ENCODE results near the gene HTR2A.
"Not testable (repeated sequence)": the region's sequence is repeated elsewhere in the genome, so short reads cannot be mapped to it uniquely, and the experiment has no call there.

Gene HTR2A

GRCh38 chr13:46816371-46816770, 80.5 kb downstream of the HTR2A start:
- no peak for TF ChIP-seq CTCF (IDR thresholded peaks at IDR 0.05; ENCODE audit: low read length)
- no peaks in the 10 kb centered on the region for H3K79me2 ChIP-seq (ENCODE audit: low read length)
- no peaks in the 10 kb centered on the region for H3K4me1 ChIP-seq (ENCODE audit: low read length)
- H3K9me3 ChIP-seq (replicated peaks; ENCODE audit: insufficient read depth, low read length): no peaks in the 10 kb centered on the region
- no peaks in the 10 kb centered on the region for H3F3A ChIP-seq (ENCODE audit: insufficient read depth, low read length)
- no peaks in the 10 kb centered on the region for H3K9me2 ChIP-seq (replicated peaks; ENCODE audit: insufficient read depth, low read length)
- H4K20me1 ChIP-seq (ENCODE audit: insufficient read depth, low read length): no peaks in the 10 kb centered on the region
- no peak overlapping the region for H3K4me2 ChIP-seq (ENCODE audit: low read depth, low read length)
- no peak for DNase-seq
- no peak overlapping the region for H2AFZ ChIP-seq (ENCODE audit: low read length)
- no peak overlapping the region for H3K9ac ChIP-seq (ENCODE audit: low read length)
- H3K27ac ChIP-seq (ENCODE audit: low read length): no peak overlapping the region
- H3K36me3 ChIP-seq (replicated peaks; ENCODE audit: insufficient read depth, low read length): no peaks in the 10 kb centered on the region
- no peak overlapping the region for H3K4me3 ChIP-seq (ENCODE audit: low read length)
- H3K27me3 ChIP-seq (replicated peaks; ENCODE audit: insufficient read depth, low read length): no peaks in the 10 kb centered on the region

- H3K36me3 ChIP-seq (replicated peaks; ENCODE audit: insufficient read depth, low read length): no peaks in the 10 kb centered on the region
- TF ChIP-seq EZH2phosphoT487 (IDR thresholded peaks at IDR 0.05; ENCODE audit: low read length): no peak
- TF ChIP-seq CTCF (IDR thresholded peaks at IDR 0.05; ENCODE audit: low read length): no peak
- TF ChIP-seq EZH2 (optimal IDR thresholded peaks at IDR 0.05; ENCODE audit: low read depth, low read length): no peak
- H3K9me2 ChIP-seq (replicated peaks; ENCODE audit: insufficient read depth, low read length): no peaks in the 10 kb centered on the region
- no peak overlapping the region for H3K9ac ChIP-seq (ENCODE audit: low read length)
- no peaks in the 10 kb centered on the region for H3K4me1 ChIP-seq (ENCODE audit: low read length)
- H3K4me2 ChIP-seq (ENCODE audit: low read depth, low read length): no peak overlapping the region
- H3K4me3 ChIP-seq (ENCODE audit: low read length): no peak overlapping the region
- H3F3A ChIP-seq (ENCODE audit: insufficient read depth, low read length): no peaks in the 10 kb centered on the region
- DNase-seq: no peak
- H4K20me1 ChIP-seq (ENCODE audit: insufficient read depth, low read length): no peaks in the 10 kb centered on the region
- H3K79me2 ChIP-seq (ENCODE audit: low read length): no peaks in the 10 kb centered on the region
- no peaks in the 10 kb centered on the region for H3K9me3 ChIP-seq (replicated peaks; ENCODE audit: insufficient read depth, low read length)
- H3K27ac ChIP-seq (ENCODE audit: low read length): no peak overlapping the region
- H3K27me3 ChIP-seq (replicated peaks; ENCODE audit: insufficient read depth, low read length): no peaks in the 10 kb centered on the region
- H2AFZ ChIP-seq (ENCODE audit: low read length): no peak overlapping the region
Measured at GRCh38 chr13:46812301-46812797, 84.5 kb downstream of the HTR2A start.

GRCh38 chr13:46810440-46810839, 86.4 kb downstream of the HTR2A start:
- DNase-seq: no peak
- no peaks in the 10 kb centered on the region for H3K79me2 ChIP-seq (ENCODE audit: low read length)
- no peak overlapping the region for H3K9ac ChIP-seq (ENCODE audit: low read length)
- no peaks in the 10 kb centered on the region for H3K36me3 ChIP-seq (replicated peaks; ENCODE audit: insufficient read depth, low read length)
- no peaks in the 10 kb centered on the region for H3K9me2 ChIP-seq (replicated peaks; ENCODE audit: insufficient read depth, low read length)
- TF ChIP-seq EZH2 (optimal IDR thresholded peaks at IDR 0.05; ENCODE audit: low read depth, low read length) (no peak), EZH2phosphoT487 (IDR thresholded peaks at IDR 0.05; ENCODE audit: low read length) (no peak), CTCF (IDR thresholded peaks at IDR 0.05; ENCODE audit: low read length) (no peak)
- H2AFZ ChIP-seq (ENCODE audit: low read length): no peak overlapping the region
- H3K9me3 ChIP-seq (replicated peaks; ENCODE audit: insufficient read depth, low read length): no peaks in the 10 kb centered on the region
- H3F3A ChIP-seq (ENCODE audit: insufficient read depth, low read length): no peaks in the 10 kb centered on the region
- H4K20me1 ChIP-seq (ENCODE audit: insufficient read depth, low read length): no peaks in the 10 kb centered on the region
- no peak overlapping the region for H3K4me2 ChIP-seq (ENCODE audit: low read depth, low read length)
- no peaks in the 10 kb centered on the region for H3K4me1 ChIP-seq (ENCODE audit: low read length)
- no peaks in the 10 kb centered on the region for H3K27me3 ChIP-seq (replicated peaks; ENCODE audit: insufficient read depth, low read length)
- H3K27ac ChIP-seq (ENCODE audit: low read length): no peak overlapping the region
- no peak overlapping the region for H3K4me3 ChIP-seq (ENCODE audit: low read length)

- not testable (repeated sequence) for H3F3A ChIP-seq (ENCODE audit: insufficient read depth, low read length); H3K4me1 ChIP-seq (ENCODE audit: low read length); H3K9ac ChIP-seq (ENCODE audit: low read length); DNase-seq; H4K20me1 ChIP-seq (ENCODE audit: insufficient read depth, low read length); H3K27me3 ChIP-seq (replicated peaks; ENCODE audit: insufficient read depth, low read length); H3K36me3 ChIP-seq (replicated peaks; ENCODE audit: insufficient read depth, low read length); H3K9me3 ChIP-seq (replicated peaks; ENCODE audit: insufficient read depth, low read length); H2AFZ ChIP-seq (ENCODE audit: low read length); H3K4me3 ChIP-seq (ENCODE audit: low read length); H3K27ac ChIP-seq (ENCODE audit: low read length); H3K9me2 ChIP-seq (replicated peaks; ENCODE audit: insufficient read depth, low read length); H3K79me2 ChIP-seq (ENCODE audit: low read length); H3K4me2 ChIP-seq (ENCODE audit: low read depth, low read length)
Measured at GRCh38 chr13:46804921-46805320, 91.9 kb downstream of the HTR2A start.

All from MM.1S (cell line).